K562 (cell line): ENCODE data around the gene GNAS-AS1. TPM values are rescaled to one million over a fixed set of nuclear protein-coding genes. Genes with fewer than 3 reads are reported as not detected.

Source experiments
- ATAC-seq: fragments of 200-7000 bp; cut with Tn5 transposase; 3 replicates; pipeline ENCODE4 v1.9.1; 2020; ENCODE audit warnings: moderate library complexity
- BruUV-seq: library from RNA; stranded (reverse); fragments of 400-500 nt; replicated peaks from 2 replicates; lab custom pipeline; 2021; lab: Mats Ljungman, UMichigan
- CTCF ChIA-PET: fragments of 300-600 bp; formaldehyde crosslinking; extraction: SDS; loops from one replicate; lab custom pipeline; 2021; ENCODE audit warnings: low intra/inter-chr PET ratio; lab: Yijun Ruan, JAX
- POLR2A ChIA-PET: fragments of 300-600, 350-650 bp; sonication (Branson Sonifier 250); formaldehyde crosslinking; extraction: SDS; loops from one replicate; lab custom pipeline; 2021; ENCODE audit warnings: antibody characterized with exemption, inconsistent platforms; lab: Yijun Ruan, JAX
- DNase-seq, 4 experiments: peaks; one replicate each; pipeline versions ENCODE4 v3.0.0 to v3.0.0-alpha.2; 2011 to 2018; ENCODE audit warnings: low spot score in 3 of 4, mixed read lengths in 3 of 4; ENCODE audit errors: extremely low read depth in 1 of 4
- FAIRE-seq: peaks from 2 replicates; lab custom pipeline; 2011; peaks lifted over from hg19 to GRCh38; lab: Jason Lieb, UNC
- H2AFZ ChIP-seq: 2 replicates; pipeline ENCODE4 v1.6.0; 2011; ENCODE audit warnings: low read depth, low read length, control low read depth, inconsistent platforms
- H3K27ac ChIP-seq: fragments of 200-600 bp; 3 replicates; pipeline ENCODE4 v1.8.0; 2011; ENCODE audit warnings: low read depth, mild to moderate bottlenecking, control low read depth, inconsistent platforms, low read length, moderate library complexity, mixed read lengths; ENCODE audit errors: extremely low read depth
- H3K27me3 ChIP-seq, 2 experiments: fragments of 300-600 bp in 1 of 2; 2 replicates in 1 of 2; 3 replicates in 1 of 2; pipeline versions ENCODE4 v1.6.0 to v1.8.0; 2011; ENCODE audit warnings: inconsistent platforms in 2 of 2, low read length in 2 of 2, mild to moderate bottlenecking in 1 of 2, mixed read lengths in 1 of 2, moderate library complexity in 1 of 2; ENCODE audit not compliant: control insufficient read depth in 2 of 2, insufficient read depth in 2 of 2
- H3K36me3 ChIP-seq: fragments of 300-600 bp; 3 replicates; pipeline ENCODE4 v1.8.0; 2011; ENCODE audit warnings: mild to moderate bottlenecking, low read length, inconsistent platforms; ENCODE audit not compliant: control insufficient read depth, insufficient read depth
- H3K4me1 ChIP-seq, 2 experiments: fragments of 200-600 bp in 1 of 2; replicated peaks in 1 of 2; 2 replicates in 1 of 2; 3 replicates in 1 of 2; pipeline versions ENCODE4 v1.5.1 to v1.8.0; 2011; ENCODE audit warnings: inconsistent platforms in 2 of 2, low read length in 2 of 2, mild to moderate bottlenecking in 1 of 2, mixed read lengths in 1 of 2, moderate library complexity in 1 of 2; ENCODE audit not compliant: control insufficient read depth in 2 of 2, insufficient read depth in 2 of 2
- H3K4me2 ChIP-seq: 2 replicates; pipeline ENCODE4 v1.6.1; 2011; ENCODE audit warnings: low read length, control low read depth, inconsistent platforms, mixed read lengths; ENCODE audit not compliant: insufficient read depth
- H3K4me3 ChIP-seq: fragments of 200-600 bp; sonication (generic), shearing (Covaris generic); 2 replicates; pipeline ENCODE4 v1.5.1; 2016; ENCODE audit warnings: control low read depth, inconsistent platforms
- H3K79me2 ChIP-seq: fragments of 200-600 bp; 3 replicates; pipeline ENCODE4 v1.8.0; 2011; ENCODE audit warnings: low read length, inconsistent platforms; ENCODE audit not compliant: control insufficient read depth, insufficient read depth
- H3K9ac ChIP-seq, 2 experiments: 2 replicates each; pipeline versions ENCODE4 v1.6.0 to v1.6.1; 2011; ENCODE audit warnings: low read depth in 2 of 2, low read length in 2 of 2, control low read depth in 1 of 2, inconsistent platforms in 1 of 2, mild to moderate bottlenecking in 1 of 2, mixed read lengths in 1 of 2; ENCODE audit not compliant: insufficient read depth in 1 of 2
- H3K9me1 ChIP-seq: one replicate; pipeline ENCODE4 v1.6.0; 2011; ENCODE audit warnings: inconsistent platforms, mild to moderate bottlenecking, low read length, moderate library complexity; ENCODE audit not compliant: control insufficient read depth, insufficient read depth
- H3K9me3 ChIP-seq: replicated peaks from 2 replicates; pipeline ENCODE4 v1.5.1; 2011; ENCODE audit warnings: low read depth, low read length, inconsistent platforms; ENCODE audit not compliant: control insufficient read depth, insufficient read depth
- H4K20me1 ChIP-seq: replicated peaks from 2 replicates; pipeline ENCODE4 v1.6.1; 2011; ENCODE audit warnings: low read length, inconsistent platforms, mixed read lengths; ENCODE audit not compliant: control insufficient read depth, insufficient read depth
- E2F3 ChIP-seq: fragments of 250-450 bp; sonication (Bioruptor Pico); IDR thresholded peaks from 2 replicates; pipeline ENCODE4 v1.4.0; 2020; ENCODE audit warnings: mild to moderate bottlenecking
- FOXM1 ChIP-seq, 2 experiments: fragments of 450-650 bp in 1 of 2; sonication (generic) in 1 of 2; formaldehyde crosslinking in 1 of 2; IDR thresholded peaks; 2 replicates each; pipeline versions ENCODE4 v1.6.1 to v1.9.0; 2017 to 2022; ENCODE audit warnings: low read depth in 2 of 2, mild to moderate bottlenecking in 2 of 2, missing genetic modification reagents in 1 of 2, moderate library complexity in 1 of 2
- GATA2 ChIP-seq: sonication (generic); formaldehyde crosslinking; IDR thresholded peaks from 2 replicates; pipeline ENCODE4 v1.4.0; 2020; ENCODE audit warnings: mild to moderate bottlenecking, missing genetic modification reagents
- HNRNPL ChIP-seq: fragments of 200-400 bp; formaldehyde crosslinking; IDR thresholded peaks from 2 replicates; pipeline ENCODE4 v1.6.1; 2017; ENCODE audit warnings: low read depth, mild to moderate bottlenecking, low read length
- JUN ChIP-seq, 2 experiments: sonication (generic) in 1 of 2; formaldehyde crosslinking in 1 of 2; IDR thresholded peaks; 2 replicates each; pipeline versions ENCODE4 v1.6.1 to v1.8.0; 2012 to 2022; ENCODE audit warnings: borderline replicate concordance in 2 of 2, mild to moderate bottlenecking in 2 of 2, improper control_type of control experiment in 1 of 2, low read depth in 1 of 2, low read length in 1 of 2, missing genetic modification reagents in 1 of 2
- MCM7 ChIP-seq, 2 experiments: fragments of 450-650 bp; IDR thresholded peaks; 2 replicates each; pipeline ENCODE4 v1.6.1; 2016 to 2018
- NELFE ChIP-seq: IDR thresholded peaks from 2 replicates; pipeline ENCODE4 v1.6.1; 2011; ENCODE audit warnings: mild to moderate bottlenecking; ENCODE audit not compliant: insufficient read depth, insufficient read length
- SIRT6 ChIP-seq: IDR thresholded peaks from one replicate; pipeline ENCODE4 v1.6.1; 2012; ENCODE audit warnings: low read depth, mild to moderate bottlenecking, control low read depth, inconsistent platforms, low read length, moderate library complexity
- SP2 ChIP-seq: IDR thresholded peaks from 2 replicates; pipeline ENCODE4 v1.6.1; 2011; ENCODE audit warnings: mild to moderate bottlenecking, low read depth, low read length, moderate library complexity; ENCODE audit not compliant: poor library complexity, severe bottlenecking; ENCODE audit errors: extremely low read depth
- ZNF197 ChIP-seq: fragments of 200-800 bp; sonication (Bioruptor generic); IDR thresholded peaks from 2 replicates; pipeline ENCODE4 v1.6.1; 2016; ENCODE audit warnings: low read depth, missing genetic modification characterization, missing compliant biosample characterization
- ZNF311 ChIP-seq: fragments of 250-450 bp; sonication (Bioruptor Pico); IDR thresholded peaks from 2 replicates; pipeline ENCODE4 v1.4.0; 2020; ENCODE audit warnings: mild to moderate bottlenecking, moderate library complexity
- ZNF655 ChIP-seq: fragments of 250-450 bp; sonication (Bioruptor Pico); IDR thresholded peaks from 2 replicates; pipeline ENCODE4 v1.5.0; 2021
- WGBS: fragments of 100-300 bp; shearing (Covaris generic); methylation state at CpG from one replicate; pipeline ENCODE4 v1.1.6; 2016; ENCODE audit warnings: low coverage, mixed read lengths; ENCODE audit not compliant: insufficient coverage; ENCODE audit errors: missing lambda C conversion rate; 5-methylcytosine and 5-hydroxymethylcytosine counted together
- in situ Hi-C: fragments of 300-500 bp; cut with MboI; formaldehyde crosslinking; loops from 4 replicates; pipeline ENCODE4 v1.15.0; 2018; ENCODE audit warnings: inconsistent platforms, mixed read lengths
- intact Hi-C: fragments of 100-400 bp; cut with micrococcal nuclease; formaldehyde crosslinking; loops from 2 replicates; pipeline ENCODE4 v1.14.2; 2022
- polyA plus RNA-seq, 8 experiments: library from polyadenylated mRNA; depleted of rRNA in 4 of 8; stranded (reverse) in 5 of 8; unstranded in 3 of 8; fragments of >200 nt; fragmentation: Nextera tagmentation in 2 of 8; fragmentation: Illumina TruSeq in 1 of 8; extraction: Ambion mirVana in 2 of 8; extraction: Trizol in 1 of 8; gene quantifications; 2 replicates each; pipeline versions ENCODE4 v1.2.1 to v1.2.3, GENCODE V29; 2011 to 2014; ENCODE audit warnings: inconsistent platforms in 1 of 8, missing spikeins in 1 of 8
- total RNA-seq, 7 experiments: library from RNA; depleted of rRNA in 6 of 7; stranded (reverse); fragments of >200 nt in 6 of 7; fragmentation: Illumina TruSeq in 2 of 7; extraction: Trizol in 2 of 7; gene quantifications; 2 replicates each; pipeline versions ENCODE4 v1.2.1 to v1.2.3, GENCODE V29; 2011 to 2021; ENCODE audit warnings: low replicate concordance in 1 of 7

GNAS-AS1 gene
- total and polyA plus RNA-seq, 9 of the 15 experiments (the other 6 are each of a cell fraction or from before 2014, with no cell fraction given), result 0.04 to 2.5 (median 0.25) TPM

- H3K4me1 ChIP-seq, result peaks cover 0 to 6% of the 10 kb centered on the region in 2 experiments; a peak in 3 of 5 replicates
- H3K4me2 ChIP-seq, result peak overlapping the region; percentile 34
- FAIRE-seq, result no peak
- no peak for DNase-seq
- H2AFZ ChIP-seq, result peak overlapping the region; percentile 84
- intact Hi-C loops (no loop called here), in situ Hi-C loops (no loop called here)
- no peak overlapping the region for H3K4me3 ChIP-seq
- no peak overlapping the region for H3K9ac ChIP-seq
- no peaks in the 10 kb centered on the region for H3K27me3 ChIP-seq
- H4K20me1 ChIP-seq, result no peaks in the 10 kb centered on the region
- WGBS, result 74% methylated on average over 3 of the region's 3 CpGs
- no peak for ATAC-seq
- no peaks in the 10 kb centered on the region for H3K9me1 ChIP-seq
- H3K79me2 ChIP-seq, result no peaks in the 10 kb centered on the region
- TF ChIP-seq ZNF311 (CRISPR knock-in tag) (no peak), E2F3 (CRISPR knock-in tag) (no peak), HNRNPL (no peak), ZNF197 (CRISPR knock-in tag) (no peak), SIRT6 (no peak), FOXM1 (IDR thresholded peaks at IDR 0.05; ENCODE audit: low read depth) (no peak), FOXM1 (CRISPR knock-in tag; IDR thresholded peaks at IDR 0.05; ENCODE audit: low read depth) (no peak), JUN (IDR thresholded peaks at IDR 0.05; ENCODE audit: borderline replicate concordance, low read depth, low read length) (no peak), JUN (CRISPR knock-in tag; IDR thresholded peaks at IDR 0.05; ENCODE audit: borderline replicate concordance) (no peak), NELFE (no peak), GATA2 (no peak), MCM7 (IDR thresholded peaks at IDR 0.05) (no peak), ZNF655 (CRISPR knock-in tag) (no peak), SP2 (no peak)
- no TSS peak for BruUV-seq
- no peaks in the 10 kb centered on the region for H3K36me3 ChIP-seq
- CTCF ChIA-PET, result no interaction called here
- POLR2A ChIA-PET, result interaction anchor here (0.5 to 0.6 kb wide), 2 partner anchors 14 to 312 kb away, joined by 3 to 5 read pairs; no protein-coding TSS in a partner anchor
- no peak overlapping the region; the same call in 2 of the 3 replicates for H3K27ac ChIP-seq
- no peaks in the 10 kb centered on the region for H3K9me3 ChIP-seq
Observed at GRCh38 chr20:58875111-58875510, 24.4 kb upstream of the GNAS-AS1 start.
